DMS 273 (cell line): ENCODE results near the gene CRISP2.
"Not testable (repeated sequence)": the region's sequence is repeated elsewhere in the genome, so short reads cannot be mapped to it uniquely, and the experiment has no call there.

Source experiments
- DNase-seq: peaks from one replicate; lab custom pipeline; 2025; ENCODE audit not compliant: unreplicated experiment; lab: John Stamatoyannopoulos, UW

Gene CRISP2

DNA sequence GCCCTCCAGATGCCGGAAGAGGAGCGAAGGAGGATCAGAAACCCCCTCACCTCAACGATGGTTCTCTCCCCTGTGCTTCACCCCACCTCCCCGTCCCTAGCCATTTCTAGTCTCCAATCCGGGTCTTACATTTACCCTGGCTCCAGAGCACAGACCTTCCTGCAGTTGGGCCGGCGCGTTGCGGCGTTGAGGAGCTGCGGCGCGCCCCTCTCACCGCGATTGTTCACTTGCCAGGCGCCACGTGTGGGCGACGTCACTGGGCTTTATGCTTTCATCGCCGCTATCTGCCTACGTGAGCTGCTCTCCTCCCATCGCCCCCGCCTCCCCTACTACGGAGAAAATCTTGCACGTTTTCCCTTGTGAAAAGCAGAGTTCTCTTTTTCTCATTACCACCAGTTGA lies at the start of gene CRISP2:
Gene CRISP2 (minus strand): TSS at position 198 of the 400 bp plus-strand sequence. CDS start 4,347 bp downstream, outside the sequence.
- DNase-seq = no peak

DNA sequence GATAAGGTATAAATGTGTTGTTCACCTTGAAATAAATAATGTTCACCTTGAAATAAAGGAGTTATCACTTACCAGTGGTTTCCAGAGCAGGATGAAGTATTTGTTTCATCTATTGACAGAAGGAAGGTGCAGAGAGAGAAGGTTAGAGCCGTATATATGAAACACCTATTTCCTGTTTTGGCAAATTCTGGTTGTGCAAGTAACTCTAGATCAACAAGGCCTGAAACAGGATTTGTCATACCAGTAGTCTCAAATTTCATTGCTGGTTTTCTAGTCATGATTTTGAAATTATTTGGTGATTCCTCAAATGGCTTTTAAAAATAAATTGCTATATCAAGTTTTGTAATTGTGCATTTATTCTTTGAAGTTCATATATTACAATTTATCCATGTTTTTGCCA lies 30.9 kb upstream of the CRISP2 start, which contains the start of gene CRISP3:
Gene CRISP3 (minus strand): TSS at position 130 of the 400 bp plus-strand sequence. CDS start 21 bp downstream, at position 109.
- DNase-seq = no peak

- no peak for DNase-seq
Observed at GRCh38 chr6:49743429-49743828, 30.1 kb upstream of the CRISP2 start.

DNA sequence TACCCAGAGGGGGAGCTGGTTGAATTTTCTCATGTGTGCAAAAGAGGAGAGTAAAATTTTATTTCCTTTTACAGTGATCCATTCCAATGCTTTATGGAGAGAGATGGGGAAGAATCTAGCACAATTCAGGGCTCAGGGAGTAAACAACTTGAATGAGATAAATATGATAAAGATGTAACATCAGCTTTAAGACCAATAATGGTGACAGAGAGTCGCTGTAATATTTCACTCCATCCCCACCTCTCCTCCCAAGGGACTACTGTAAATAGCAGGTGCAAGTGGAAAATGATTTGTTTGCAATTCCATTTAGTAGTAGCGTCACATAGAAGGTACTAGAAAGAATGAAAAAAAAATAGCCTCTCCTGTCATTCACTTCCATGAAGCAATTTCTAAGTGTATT lies 26.1 kb upstream of the CRISP2 start:
- no peak for DNase-seq

DNA sequence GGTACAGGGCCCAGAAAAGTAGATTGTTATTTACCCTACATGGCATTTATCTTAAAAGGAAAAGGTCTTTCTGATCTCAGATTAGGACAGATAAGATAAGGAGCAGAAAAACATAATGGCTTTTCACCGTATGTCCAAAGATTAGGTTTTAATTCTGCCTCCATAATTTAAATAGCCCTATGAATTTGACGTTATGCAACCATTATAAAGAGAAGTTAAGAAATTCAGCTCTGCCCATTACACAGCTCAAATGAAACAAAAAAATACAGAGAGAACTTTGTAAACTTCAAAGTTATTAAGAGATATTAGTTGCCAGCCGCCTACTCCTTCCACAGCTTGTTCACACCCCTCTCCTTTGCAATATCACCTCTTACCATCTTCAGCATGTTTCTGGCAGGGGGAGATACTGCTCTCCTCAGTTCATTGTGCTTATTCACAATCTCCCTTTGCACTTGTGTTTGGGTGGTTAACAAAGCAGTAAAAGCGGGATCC lies 22.7 kb upstream of the CRISP2 start:
- DNase-seq = no peak

- no peak for DNase-seq
Observed at GRCh38 chr6:49733680-49734079, 20.3 kb upstream of the CRISP2 start.

GRCh38 chr6:49732781-49733180 lies 19.4 kb upstream of the CRISP2 start:
- no peak for DNase-seq

DNA sequence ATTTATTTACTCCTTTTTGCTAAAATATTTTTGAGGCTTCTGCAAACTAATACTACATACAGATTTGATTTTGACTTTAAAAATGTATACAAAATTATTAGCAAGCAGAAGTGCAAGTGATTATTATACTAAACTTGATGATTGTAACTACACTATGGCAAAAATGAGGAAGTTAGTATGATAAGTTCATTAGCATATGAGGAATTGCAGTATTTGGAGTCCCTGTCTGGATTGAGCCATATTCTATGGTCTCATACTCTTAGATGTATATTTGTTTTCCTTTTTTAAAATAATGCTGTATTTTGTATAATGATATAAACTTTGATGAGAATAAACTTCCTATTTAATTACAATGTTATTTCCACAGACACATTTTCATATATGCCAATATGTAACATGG lies 16.9 kb upstream of the CRISP2 start:
- no peak for DNase-seq

DNA sequence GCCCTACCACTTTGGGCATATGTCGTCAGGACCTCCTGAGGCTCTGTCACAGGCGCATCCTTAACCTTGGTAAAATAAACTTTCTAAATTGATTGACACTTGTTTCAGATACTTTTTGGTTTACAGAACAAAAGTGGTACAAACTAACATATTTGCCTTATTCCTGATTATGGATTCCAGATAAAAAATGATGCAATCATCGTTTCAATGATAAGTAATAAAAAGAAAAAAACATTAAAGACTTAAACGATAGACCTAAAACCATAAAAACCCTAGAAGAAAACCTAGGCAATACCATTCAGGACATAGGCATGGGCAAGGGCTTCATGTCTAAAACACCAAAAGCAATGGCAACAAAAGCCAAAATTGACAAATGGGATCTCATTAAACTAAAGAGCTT lies 10.6 kb upstream of the CRISP2 start:
- DNase-seq = not testable (repeated sequence)

- DNase-seq = no peak
Observed at GRCh38 chr6:49721297-49721696, 8.0 kb upstream of the CRISP2 start.

GRCh38 chr6:49720372-49720771 lies 7.0 kb upstream of the CRISP2 start:
- DNase-seq = no peak

DNA sequence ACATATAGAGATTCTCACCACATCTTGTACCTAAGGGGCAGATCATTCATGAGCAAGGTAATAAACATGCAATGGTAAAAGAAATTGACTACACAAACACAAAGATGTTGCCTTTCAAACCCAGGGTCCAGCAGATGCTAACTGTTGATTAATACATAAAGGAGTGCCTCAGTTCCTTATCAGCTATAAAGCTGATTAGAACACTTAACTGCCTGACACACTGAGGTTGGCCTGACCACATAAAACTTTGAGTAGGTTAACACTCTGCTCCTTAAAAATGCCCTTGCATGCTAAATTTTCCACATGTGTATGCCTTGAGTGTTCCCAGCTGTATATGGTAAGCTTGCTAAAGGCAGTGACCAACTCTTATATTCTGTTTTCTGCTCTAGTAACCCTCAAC lies 14.9 kb downstream of the CRISP2 start:
- no peak for DNase-seq

GRCh38 chr6:49693512-49693911 lies 19.8 kb downstream of the CRISP2 start:
- no peak for DNase-seq

DNA sequence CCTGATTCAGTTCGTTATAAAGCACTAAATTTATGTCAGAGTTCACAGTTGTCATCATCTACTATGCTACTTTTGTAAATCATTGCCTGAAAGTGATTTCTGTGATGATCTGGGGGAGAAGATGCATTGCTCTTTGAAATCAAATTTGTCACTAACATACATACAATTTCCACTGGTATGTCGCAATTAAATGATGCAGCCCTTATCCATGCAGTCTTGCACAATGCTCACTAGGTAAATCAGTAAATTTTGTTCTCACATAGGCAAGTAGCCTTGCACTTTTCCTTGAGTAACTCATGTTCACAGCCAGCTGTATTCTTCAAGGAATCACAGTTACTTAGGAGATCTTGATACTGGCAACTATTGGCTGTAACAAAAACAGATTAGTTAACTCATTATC lies 20.8 kb downstream of the CRISP2 start:
- no peak for DNase-seq

GRCh38 chr6:49676671-49677281 lies 36.6 kb downstream of the CRISP2 start:
- no peak for DNase-seq

DNA sequence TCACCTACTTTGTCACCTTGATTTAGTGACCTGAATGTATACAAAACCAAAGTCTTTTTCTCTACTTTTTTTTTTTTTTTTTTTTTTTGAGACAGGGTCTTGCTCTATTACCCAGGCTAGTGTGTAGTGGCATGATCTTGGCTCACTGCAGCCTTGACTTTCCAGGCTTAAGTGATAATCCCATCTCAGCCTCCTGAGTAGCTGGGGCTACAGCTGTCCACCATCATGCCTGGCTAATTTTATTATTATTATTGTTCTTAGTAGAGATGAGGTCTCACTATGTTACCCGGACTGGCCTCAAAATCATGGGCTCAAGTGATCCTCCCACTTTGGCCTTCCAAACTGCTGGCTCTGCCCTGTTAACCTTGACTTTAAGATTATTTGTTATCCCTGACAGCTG lies 37.5 kb downstream of the CRISP2 start:
- no peak for DNase-seq

DNA sequence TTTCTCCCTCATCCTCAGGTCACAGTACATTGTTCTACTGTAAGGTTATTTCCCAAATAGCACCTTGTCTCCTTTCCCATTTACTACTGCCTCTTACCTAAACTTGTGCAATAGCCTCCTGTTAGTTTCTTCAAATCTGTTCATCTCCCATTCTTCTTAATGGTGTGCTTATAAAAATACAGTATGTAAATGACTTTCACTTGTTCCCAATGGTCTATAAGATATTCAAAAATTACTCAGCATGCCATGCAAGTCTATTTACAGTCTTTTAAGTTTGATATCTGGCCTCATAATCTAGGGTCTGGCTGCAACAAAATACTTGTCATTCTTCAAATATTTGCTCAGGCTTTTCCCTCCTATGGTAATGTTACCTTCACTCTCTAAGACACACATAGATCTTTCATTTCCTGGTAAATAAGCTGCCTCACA lies 45.2 kb downstream of the CRISP2 start:
- no peak for DNase-seq

- no peak for DNase-seq
Observed at GRCh38 chr6:49666930-49667757, 46.2 kb downstream of the CRISP2 start.

GRCh38 chr6:49666480-49666879 lies 46.9 kb downstream of the CRISP2 start:
- DNase-seq = no peak

DNA sequence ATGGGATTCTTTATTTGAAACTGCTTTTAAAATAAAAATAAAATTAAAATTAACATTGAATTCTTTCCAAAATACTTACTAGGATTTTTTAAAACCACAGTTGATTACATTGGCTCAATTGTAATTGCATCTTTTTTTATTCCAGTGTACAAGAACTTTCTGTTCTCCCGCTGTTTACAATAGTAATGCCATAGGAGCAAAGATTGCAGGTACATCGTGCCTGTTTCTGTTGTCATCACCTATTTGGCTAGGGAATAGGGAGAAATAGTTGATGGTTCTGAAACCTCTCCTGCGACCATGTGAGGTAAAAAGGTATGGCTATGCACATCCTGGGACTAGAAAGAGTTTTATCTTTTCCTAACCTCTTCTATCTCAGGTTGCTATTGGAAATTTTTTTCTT lies 48.5 kb downstream of the CRISP2 start:
- no peak for DNase-seq

GRCh38 chr6:49664054-49664453 lies 49.3 kb downstream of the CRISP2 start:
- not testable (repeated sequence) for DNase-seq

GRCh38 chr6:49662892-49663261 lies 50.5 kb downstream of the CRISP2 start:
- no peak for DNase-seq
